ENCODE measurements around the gene MAVS.

- TF ChIP-seq CTCF (IDR thresholded peaks at IDR 0.05) (no peak), POLR2A (IDR thresholded peaks at IDR 0.05) (no peak)
Measured at GRCh38 chr20:3910853-3911252, 64.2 kb downstream of the MAVS start.
